ENCODE measurements around the gene SORCS2. TPM values are rescaled to one million over a fixed set of nuclear protein-coding genes. Genes with fewer than 3 reads are reported as not detected.

The SORCS2 gene
- total RNA-seq, 1 experiment from 2014 or later: 0.06 TPM

GRCh38 chr4:7324651-7325121 is 132.3 kb downstream of the SORCS2 start:
- Histone ChIP-seq H3K27ac (ENCODE audit: low read depth, low read length, poor library complexity, severe bottlenecking) (no peak overlapping the region), H3K27me3 (replicated peaks; ENCODE audit: insufficient read depth, low read depth, low read length, poor library complexity) (no peaks in the 10 kb centered on the region), H3K4me1 (ENCODE audit: insufficient read depth, low read length, poor library complexity, severe bottlenecking) (no peaks in the 10 kb centered on the region), H3K36me3 (ENCODE audit: insufficient read depth, low read length, poor library complexity, severe bottlenecking) (no peaks in the 10 kb centered on the region), H3K9me3 (ENCODE audit: low read depth, low read length, poor library complexity, severe bottlenecking) (no peaks in the 10 kb centered on the region), H3K4me3 (ENCODE audit: low read depth, low read length, poor library complexity, severe bottlenecking) (no peak overlapping the region)
- TF ChIP-seq EZH2 (IDR thresholded peaks at IDR 0.05; ENCODE audit: borderline replicate concordance, low read depth, low read length, poor library complexity, severe bottlenecking) (no peak), CTCF (conservative IDR thresholded peaks at IDR 0.05; ENCODE audit: low read depth, low read length) (no peak)
- ChIA-PET POLR2A (ENCODE audit: low non-redundant PET) (no interaction called here), CTCF (no interaction called here)
- intact Hi-C loops (cut with micrococcal nuclease; ENCODE audit: unreplicated experiment): no loop called here
- BruUV-seq (replicated peaks): no TSS peak
- DNase-seq (ENCODE audit: low spot score): no peak

- BruUV-seq (replicated peaks): no TSS peak
- no peaks in the 10 kb centered on the region for H3K27me3 ChIP-seq (replicated peaks; ENCODE audit: insufficient read depth, low read depth, low read length, poor library complexity)
- H3K4me1 ChIP-seq (ENCODE audit: insufficient read depth, low read length, poor library complexity, severe bottlenecking): no peaks in the 10 kb centered on the region
- intact Hi-C loops (cut with micrococcal nuclease; ENCODE audit: unreplicated experiment): no loop called here
- TF ChIP-seq EZH2 (IDR thresholded peaks at IDR 0.05; ENCODE audit: borderline replicate concordance, low read depth, low read length, poor library complexity, severe bottlenecking): no peak
- TF ChIP-seq CTCF (conservative IDR thresholded peaks at IDR 0.05; ENCODE audit: low read depth, low read length): no peak
- CTCF ChIA-PET: no interaction called here
- H3K27ac ChIP-seq (ENCODE audit: low read depth, low read length, poor library complexity, severe bottlenecking): no peak overlapping the region
- H3K36me3 ChIP-seq (ENCODE audit: insufficient read depth, low read length, poor library complexity, severe bottlenecking): no peaks in the 10 kb centered on the region
- no peak for DNase-seq (ENCODE audit: low spot score)
- no peaks in the 10 kb centered on the region for H3K9me3 ChIP-seq (ENCODE audit: low read depth, low read length, poor library complexity, severe bottlenecking)
- POLR2A ChIA-PET (ENCODE audit: low non-redundant PET): no interaction called here
- no peak overlapping the region for H3K4me3 ChIP-seq (ENCODE audit: low read depth, low read length, poor library complexity, severe bottlenecking)
These were observed 133.2 kb downstream of the SORCS2 start for GRCh38 chr4:7325541-7325940.

- ChIA-PET POLR2A (ENCODE audit: low non-redundant PET) (no interaction called here), CTCF (no interaction called here)
- Histone ChIP-seq H3K9me3 (ENCODE audit: low read depth, low read length, poor library complexity, severe bottlenecking) (no peaks in the 10 kb centered on the region), H3K27ac (ENCODE audit: low read depth, low read length, poor library complexity, severe bottlenecking) (no peak overlapping the region), H3K36me3 (ENCODE audit: insufficient read depth, low read length, poor library complexity, severe bottlenecking) (no peaks in the 10 kb centered on the region), H3K4me1 (ENCODE audit: insufficient read depth, low read length, poor library complexity, severe bottlenecking) (no peaks in the 10 kb centered on the region), H3K4me3 (ENCODE audit: low read depth, low read length, poor library complexity, severe bottlenecking) (no peak overlapping the region), H3K27me3 (replicated peaks; ENCODE audit: insufficient read depth, low read depth, low read length, poor library complexity) (no peaks in the 10 kb centered on the region)
- no TSS peak for BruUV-seq (replicated peaks)
- TF ChIP-seq CTCF (conservative IDR thresholded peaks at IDR 0.05; ENCODE audit: low read depth, low read length): no peak
- no peak for TF ChIP-seq EZH2 (IDR thresholded peaks at IDR 0.05; ENCODE audit: borderline replicate concordance, low read depth, low read length, poor library complexity, severe bottlenecking)
- no peak for DNase-seq (ENCODE audit: low spot score)
- intact Hi-C loops (cut with micrococcal nuclease; ENCODE audit: unreplicated experiment): no loop called here
These were observed 134.0 kb downstream of the SORCS2 start for GRCh38 chr4:7326306-7326692.

Data from A673 (cell line).